ENCODE measurements around the gene NVL.

NVL gene

DNA sequence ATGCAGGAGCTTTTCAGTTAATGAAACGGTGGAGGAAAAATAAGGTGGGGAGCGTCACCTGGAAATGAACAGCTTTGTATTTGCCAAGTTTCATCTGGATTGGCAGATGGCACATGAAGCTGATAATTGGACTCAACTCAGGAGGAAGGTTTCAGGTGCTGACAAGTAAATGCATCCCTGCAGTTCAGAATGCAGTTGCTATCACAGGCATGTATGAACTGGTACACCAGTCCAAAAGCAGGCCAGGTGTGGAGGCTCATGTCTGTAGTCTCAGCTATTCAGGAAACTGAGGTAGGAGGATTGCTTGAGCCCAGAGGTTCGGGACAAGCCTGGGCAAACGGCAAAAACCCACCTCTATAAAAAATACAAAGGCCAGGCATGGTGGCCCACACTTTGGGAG, 131.4 kb downstream of the NVL start:
- DNase-seq (ENCODE audit: low read depth, low spot score), result no peak

- no peak for DNase-seq (ENCODE audit: low read depth, low spot score)
These were observed 133.0 kb downstream of the NVL start for GRCh38 chr1:224196813-224197600.

GRCh38 chr1:224193319-224193966, 136.5 kb downstream of the NVL start:
- DNase-seq (ENCODE audit: low read depth, low spot score), result no peak

DNA sequence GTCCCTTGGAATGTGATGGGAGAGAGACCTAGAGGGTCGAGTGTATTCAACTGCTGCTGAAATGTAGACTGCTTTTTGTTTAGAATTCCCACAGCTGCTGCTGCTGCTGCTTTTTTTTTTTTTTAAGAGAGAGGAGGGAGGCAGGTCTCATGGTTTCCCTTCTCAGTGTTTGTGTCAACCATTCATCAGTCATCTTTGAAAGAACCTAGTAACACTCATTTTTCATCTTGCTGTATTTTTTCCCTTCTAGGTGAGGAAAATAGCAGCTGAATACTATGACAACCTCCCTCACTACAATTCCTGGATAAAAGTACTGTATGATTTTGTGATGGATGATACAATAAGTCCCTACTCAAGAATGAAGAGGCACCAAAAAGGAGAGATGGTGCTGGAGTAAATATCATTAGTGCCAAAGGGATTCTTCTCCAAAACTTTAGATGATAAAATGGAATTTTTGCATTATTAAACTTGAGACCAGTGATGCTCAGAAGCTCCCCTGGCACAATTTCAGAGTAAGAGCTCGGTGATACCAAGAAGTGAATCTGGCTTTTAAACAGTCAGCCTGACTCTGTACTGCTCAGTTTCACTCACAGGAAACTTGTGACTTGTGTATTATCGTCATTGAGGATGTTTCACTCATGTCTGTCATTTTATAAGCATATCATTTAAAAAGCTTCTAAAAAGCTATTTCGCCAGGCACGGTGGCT, 137.7 kb downstream of the NVL start:
- no peak for DNase-seq (ENCODE audit: low read depth, low spot score)

- no peak for DNase-seq (ENCODE audit: low read depth, low spot score)
These were observed 140.4 kb downstream of the NVL start for GRCh38 chr1:224189561-224189960.

- DNase-seq (ENCODE audit: low read depth, low spot score), result no peak
These were observed 141.7 kb downstream of the NVL start for GRCh38 chr1:224188286-224188685.

GRCh38 chr1:224185208-224185607, 144.8 kb downstream of the NVL start:
- DNase-seq (ENCODE audit: low read depth, low spot score), result no peak

DNA sequence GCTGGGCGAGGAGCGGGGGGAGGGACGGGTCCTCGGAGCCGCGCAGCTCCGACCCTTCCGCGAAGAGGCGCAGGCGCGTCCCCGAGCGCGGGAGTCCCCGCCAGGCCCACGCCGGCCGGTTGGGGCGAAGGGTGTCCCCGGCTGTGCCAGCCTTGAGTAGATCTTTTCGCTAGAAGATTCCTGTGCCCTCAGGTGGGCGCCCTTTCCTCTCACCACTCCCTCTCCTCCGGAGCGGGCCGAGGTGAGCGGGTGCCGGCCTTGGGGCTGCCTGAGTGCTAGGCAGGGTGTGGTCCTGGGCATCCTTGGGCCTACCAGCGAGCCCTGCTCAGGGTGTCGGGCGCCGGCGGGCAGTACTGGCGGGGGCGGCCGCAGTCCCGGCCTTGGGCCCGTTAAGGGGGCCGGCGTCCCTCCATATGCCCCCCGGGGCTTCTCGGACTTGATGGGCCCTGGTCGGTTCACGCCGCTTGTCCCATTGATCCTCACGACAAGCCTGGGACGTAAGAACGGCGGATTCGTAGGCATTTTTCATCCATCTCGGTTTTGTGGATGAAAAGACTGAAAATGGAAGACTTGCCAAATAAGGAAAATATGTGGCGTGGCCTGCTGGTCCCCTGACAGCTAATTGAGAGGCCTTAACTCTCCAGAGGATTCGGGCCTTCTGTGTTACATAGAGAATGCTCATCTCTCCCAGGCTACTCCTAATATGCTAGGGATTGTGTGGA, 146.2 kb downstream of the NVL start:
- no peak for DNase-seq (ENCODE audit: low read depth, low spot score)

- no peak for DNase-seq (ENCODE audit: low read depth, low spot score)
These were observed 146.9 kb downstream of the NVL start, which contains the start of gene DEGS1 for GRCh38 chr1:224182866-224183590. DEGS1 (plus strand) TSS chr1:224183240; CDS start chr1:224183337, 97 bp downstream.

- no peak for DNase-seq (ENCODE audit: low read depth, low spot score)
These were observed 147.7 kb downstream of the NVL start for GRCh38 chr1:224182057-224182865.

DNA sequence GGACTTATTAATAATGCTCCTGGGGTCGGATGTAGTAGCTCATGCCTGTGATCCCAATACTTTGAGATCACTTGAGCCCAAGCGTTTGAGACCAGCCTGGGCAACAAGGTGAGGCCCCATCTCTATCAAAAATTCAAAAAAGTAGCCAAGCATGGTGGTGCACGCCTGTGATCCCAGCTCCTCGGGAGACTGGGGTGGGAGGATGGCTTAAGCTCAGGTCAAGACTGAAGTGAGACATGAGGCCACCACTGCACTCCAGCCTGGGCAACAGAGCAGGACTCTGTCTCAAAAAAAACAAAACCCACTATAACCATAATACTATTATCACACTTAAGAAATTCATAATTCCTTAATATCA, 148.5 kb downstream of the NVL start:
- no peak for DNase-seq (ENCODE audit: low read depth, low spot score)

- no peak for DNase-seq (ENCODE audit: low read depth, low spot score)
These were observed 149.1 kb downstream of the NVL start for GRCh38 chr1:224180783-224181452.

DNA sequence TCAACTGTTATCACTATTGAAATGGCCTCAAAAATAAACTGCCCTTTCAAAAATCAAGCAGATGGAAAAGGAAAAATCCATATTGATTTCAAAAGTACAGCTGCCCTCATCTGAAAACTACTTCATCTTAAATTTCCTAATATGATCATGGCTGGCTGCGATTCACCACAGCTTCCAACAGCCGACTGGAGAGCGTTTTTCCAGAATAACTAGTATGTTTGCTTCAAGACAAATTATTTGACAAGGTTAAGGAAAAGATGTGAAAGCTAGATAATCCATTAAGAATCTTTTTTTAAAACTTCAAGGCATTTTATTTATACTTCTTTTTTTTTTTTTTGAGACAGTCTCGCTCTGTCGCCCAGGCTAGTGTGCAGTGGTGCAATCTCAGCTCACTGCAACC, 151.1 kb downstream of the NVL start:
- no peak for DNase-seq (ENCODE audit: low read depth, low spot score)

- no peak for DNase-seq (ENCODE audit: low read depth, low spot score)
These were observed 152.5 kb downstream of the NVL start for GRCh38 chr1:224177356-224177999.

All from iPS DF 19.7 (cell line).